Peyer's patch (tissue), 4 donors: ENCODE data around the gene RASA4B.
"Not testable (repeated sequence)": the region's sequence is repeated elsewhere in the genome, so short reads cannot be mapped to it uniquely, and the experiment has no call there.

ENCODE experiments used
- POLR2A ChIP-seq, 2 donors: fragments of 450-650 bp; IDR thresholded peaks; one replicate each; pipeline ENCODE4 v1.5.1; 2017; ENCODE audit warnings: antibody characterized with exemption in 2 of 2, mild to moderate bottlenecking in 2 of 2, moderate library complexity in 2 of 2
- TF ChIP-seq, protein P1 (sequence below), 6 experiments: fragments of 450-650 bp in 4 of 6; fragments of 200-600 bp in 2 of 6; sonication (generic) in 1 of 6; IDR thresholded peaks; one replicate each; pipeline ENCODE4 v1.5.1; 2017 to 2019; ENCODE audit warnings: antibody characterized with exemption in 6 of 6, mild to moderate bottlenecking in 3 of 6, moderate library complexity in 1 of 6

DNA sequence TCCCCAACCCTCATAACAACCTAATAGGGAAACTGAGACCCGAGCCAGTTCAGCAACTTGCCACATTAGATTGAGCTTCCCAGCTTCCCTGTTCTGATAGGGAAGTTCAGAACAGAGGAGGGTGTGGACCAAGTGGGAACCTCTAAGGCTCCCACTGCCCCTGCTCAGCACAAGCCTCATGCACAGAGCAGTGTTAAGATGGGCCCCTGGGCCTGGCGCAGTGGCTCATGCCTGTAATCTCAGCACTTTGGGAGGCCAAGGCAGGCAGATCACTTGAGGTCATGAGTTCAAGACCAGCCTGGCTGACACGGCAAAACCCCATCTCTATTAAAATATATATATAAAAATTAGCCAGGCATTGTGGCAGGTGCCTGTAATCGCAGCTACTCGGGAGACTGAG, 20.3 kb downstream of the RASA4B start:
- not testable (repeated sequence) for TF ChIP-seq POLR2A (IDR thresholded peaks at IDR 0.05)
- TF ChIP-seq, protein P1, sequence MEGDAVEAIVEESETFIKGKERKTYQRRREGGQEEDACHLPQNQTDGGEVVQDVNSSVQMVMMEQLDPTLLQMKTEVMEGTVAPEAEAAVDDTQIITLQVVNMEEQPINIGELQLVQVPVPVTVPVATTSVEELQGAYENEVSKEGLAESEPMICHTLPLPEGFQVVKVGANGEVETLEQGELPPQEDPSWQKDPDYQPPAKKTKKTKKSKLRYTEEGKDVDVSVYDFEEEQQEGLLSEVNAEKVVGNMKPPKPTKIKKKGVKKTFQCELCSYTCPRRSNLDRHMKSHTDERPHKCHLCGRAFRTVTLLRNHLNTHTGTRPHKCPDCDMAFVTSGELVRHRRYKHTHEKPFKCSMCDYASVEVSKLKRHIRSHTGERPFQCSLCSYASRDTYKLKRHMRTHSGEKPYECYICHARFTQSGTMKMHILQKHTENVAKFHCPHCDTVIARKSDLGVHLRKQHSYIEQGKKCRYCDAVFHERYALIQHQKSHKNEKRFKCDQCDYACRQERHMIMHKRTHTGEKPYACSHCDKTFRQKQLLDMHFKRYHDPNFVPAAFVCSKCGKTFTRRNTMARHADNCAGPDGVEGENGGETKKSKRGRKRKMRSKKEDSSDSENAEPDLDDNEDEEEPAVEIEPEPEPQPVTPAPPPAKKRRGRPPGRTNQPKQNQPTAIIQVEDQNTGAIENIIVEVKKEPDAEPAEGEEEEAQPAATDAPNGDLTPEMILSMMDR (IDR thresholded peaks at IDR 0.05) = not testable (repeated sequence)
